Left forelimb (tissue), 1 donor: ENCODE results near the gene HGFAC.
A peak's percentile ranks its signal among the peaks of the same experiment; 100 is the strongest.

Experiments
- DNase-seq: peaks from one replicate; pipeline ENCODE4 v3.0.0-alpha.2; 2018; ENCODE audit warnings: low spot score

HGFAC gene

DNA sequence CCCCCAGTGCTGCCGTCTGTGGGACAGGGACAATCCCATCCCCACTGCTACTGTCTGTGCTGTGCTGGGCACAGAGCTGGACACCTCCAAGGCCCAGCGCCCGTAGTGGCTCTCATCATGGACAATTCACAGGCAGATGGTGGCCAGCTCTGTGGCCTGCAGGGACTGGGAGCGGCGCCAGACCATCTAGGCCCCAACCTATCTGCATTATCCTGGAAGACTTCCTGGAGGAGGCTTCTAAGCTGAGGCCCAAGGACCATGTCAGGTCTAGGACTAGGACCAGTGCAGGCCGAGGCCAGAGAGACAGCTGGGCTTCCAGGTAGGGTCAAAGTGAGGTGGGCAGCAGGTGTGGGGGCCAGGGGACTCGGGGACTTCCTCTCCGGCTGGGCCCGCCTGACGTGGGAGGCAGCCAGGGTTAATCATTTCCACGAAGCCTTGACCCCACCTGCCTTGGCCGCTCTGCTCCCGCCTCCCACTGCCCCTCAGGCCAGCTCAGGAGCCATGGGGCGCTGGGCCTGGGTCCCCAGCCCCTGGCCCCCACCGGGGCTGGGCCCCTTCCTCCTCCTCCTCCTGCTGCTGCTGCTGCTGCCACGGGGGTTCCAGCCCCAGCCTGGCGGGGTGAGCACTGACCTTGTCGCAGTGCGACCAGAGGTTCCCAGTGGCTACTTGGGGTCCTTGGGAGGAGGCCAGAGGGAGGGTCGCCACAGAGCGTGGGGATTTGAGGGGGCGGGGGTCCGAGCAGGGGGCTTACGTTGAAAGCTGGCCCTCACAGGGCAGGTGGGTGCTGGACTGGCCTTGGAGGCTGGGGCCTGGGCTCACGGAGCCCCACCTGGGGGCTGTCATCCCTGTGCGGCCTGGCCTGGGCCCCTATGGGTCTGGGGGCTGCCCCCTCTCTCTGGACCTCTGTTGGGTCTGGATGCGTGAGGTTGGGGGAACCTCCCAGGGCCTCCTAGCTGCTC lies at the start of gene HGFAC:
Gene HGFAC, plus strand, starts transcription at position 468 of the 959 bp plus-strand sequence. Its CDS starts 34 bp downstream, at position 502.
- DNase-seq: no peak

DNA sequence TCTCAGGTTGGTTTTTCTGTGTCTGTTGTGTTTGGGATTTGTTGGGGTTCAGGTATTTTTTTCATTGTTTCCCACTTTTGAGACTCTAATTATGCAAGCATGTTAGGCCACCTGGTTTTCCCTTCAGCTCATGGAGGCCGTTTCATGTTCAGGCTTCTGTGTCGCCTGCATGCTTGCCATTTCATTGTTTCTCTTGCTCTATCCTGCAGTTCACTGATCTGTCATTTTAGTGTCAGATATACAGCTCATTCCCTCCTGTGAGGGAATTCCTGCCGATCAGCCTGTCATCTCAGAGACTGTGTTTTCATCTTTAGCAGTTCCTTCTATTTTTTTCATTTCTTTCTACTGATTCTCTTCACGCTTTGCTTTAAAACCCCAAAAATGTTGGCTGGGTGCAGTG lies 49.4 kb upstream of the HGFAC start:
- no peak for DNase-seq

- DNase-seq: peak; percentile 55
Measured at GRCh38 chr4:3393171-3393570, 48.6 kb upstream of the HGFAC start.

GRCh38 chr4:3396600-3396999 lies 45.2 kb upstream of the HGFAC start:
- DNase-seq: no peak

- DNase-seq: peak; percentile 31
Measured at GRCh38 chr4:3397128-3397527, 44.6 kb upstream of the HGFAC start.

GRCh38 chr4:3399277-3400194 lies 42.2 kb upstream of the HGFAC start:
- DNase-seq: no peak

- DNase-seq: no peak
Measured at GRCh38 chr4:3401436-3402171, 40.2 kb upstream of the HGFAC start.

DNA sequence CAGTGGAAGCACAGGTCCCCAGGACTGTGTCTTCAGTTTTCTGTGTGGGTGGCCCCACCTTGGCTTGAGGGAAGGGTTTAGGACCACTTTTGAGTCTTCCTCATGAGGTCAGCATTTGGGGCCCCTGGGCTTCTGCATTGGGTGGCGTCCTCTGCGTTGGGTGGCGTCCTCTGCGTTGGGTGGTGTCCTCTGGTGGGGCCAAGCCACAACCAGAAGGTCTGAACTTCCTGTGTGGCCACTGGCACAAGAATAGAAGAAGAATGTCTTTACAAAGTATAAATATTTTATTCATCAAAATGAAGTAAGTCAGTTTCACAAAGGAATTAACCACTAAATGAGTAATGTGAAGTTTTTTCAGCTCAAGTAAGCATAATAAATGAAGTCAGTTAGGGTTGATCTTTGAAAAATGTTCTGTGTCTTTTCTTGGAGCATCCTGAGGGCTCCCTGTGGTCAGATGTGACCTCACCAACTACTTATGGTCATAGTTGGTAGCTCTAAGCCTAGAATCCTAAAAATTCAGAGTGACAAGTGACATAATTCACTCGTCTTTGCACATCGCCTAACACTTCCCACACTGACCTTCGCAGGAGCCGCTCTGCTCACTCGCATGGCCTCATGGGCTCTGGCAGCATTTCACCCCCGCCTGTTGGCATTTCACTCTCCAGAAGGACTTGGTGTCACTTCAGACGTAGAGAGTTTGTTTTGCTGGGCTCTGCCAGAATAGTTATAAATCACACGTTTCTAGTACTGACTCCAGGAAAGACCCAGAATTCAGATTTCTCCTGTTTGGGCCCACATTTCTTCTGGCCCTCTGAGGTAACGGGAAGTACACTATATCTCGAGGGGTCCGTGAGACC lies 39.0 kb upstream of the HGFAC start:
- no peak for DNase-seq

GRCh38 chr4:3403348-3403906 lies 38.3 kb upstream of the HGFAC start:
- DNase-seq: no peak

DNA sequence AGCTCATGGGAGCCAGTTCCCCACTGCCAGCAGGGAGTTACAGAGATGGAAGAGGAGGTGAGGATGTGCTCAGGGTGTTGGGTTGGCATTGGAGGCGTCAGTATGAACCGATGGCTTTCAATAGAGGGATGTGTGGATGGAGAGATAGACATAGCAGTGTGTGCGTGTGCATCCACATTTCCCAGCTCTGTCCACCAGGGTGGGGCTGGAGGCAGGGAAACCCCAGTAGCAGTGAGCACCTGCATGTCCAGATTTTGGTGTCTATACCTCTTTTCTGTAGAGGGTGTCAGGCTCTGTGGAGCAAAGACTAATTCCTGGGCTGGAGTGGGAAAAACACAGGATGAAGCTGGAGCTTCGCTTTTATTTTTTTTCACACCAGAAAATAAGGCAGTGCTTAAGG lies 37.2 kb upstream of the HGFAC start:
- no peak for DNase-seq

DNA sequence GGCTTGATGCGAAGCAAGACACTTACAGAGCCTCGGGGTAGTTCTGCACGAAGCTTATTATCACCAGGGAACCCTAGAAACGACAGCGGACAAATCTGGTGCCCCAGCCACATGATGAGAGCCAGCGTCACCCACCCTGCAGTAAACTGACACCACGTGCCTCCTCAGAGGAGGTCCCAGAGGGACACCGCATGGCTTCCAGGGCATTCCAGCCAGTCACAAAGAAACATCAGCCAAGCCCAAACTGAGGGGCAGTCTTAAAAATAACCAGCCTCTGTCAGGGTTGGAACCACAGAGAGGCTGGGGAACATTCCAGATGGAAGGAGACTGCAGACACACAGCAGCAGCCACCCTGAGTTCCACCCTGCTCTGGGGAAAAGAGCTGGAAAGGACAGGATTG lies 36.6 kb upstream of the HGFAC start:
- DNase-seq: no peak

GRCh38 chr4:3406021-3406420 lies 35.7 kb upstream of the HGFAC start:
- no peak for DNase-seq

DNA sequence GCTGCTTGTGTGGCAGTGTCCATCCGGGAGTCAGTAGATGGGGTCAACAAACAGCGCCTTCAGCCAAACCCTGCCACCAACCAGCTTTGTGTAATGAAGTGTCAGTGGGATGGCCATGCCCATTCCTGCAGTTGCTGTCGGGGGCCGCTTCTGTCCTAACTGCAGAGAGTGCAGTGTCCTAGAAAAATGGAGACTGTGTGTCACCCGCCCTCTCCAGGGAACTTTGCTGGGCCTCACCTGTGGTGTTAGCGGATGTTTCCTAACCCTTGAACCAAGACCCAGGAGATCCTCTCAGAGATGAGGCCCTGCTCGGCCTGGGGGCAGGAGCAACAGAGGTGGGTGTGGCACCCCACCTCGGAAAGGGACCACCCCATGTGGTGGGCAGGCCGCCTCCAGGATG lies 35.3 kb upstream of the HGFAC start:
- DNase-seq: no peak

DNA sequence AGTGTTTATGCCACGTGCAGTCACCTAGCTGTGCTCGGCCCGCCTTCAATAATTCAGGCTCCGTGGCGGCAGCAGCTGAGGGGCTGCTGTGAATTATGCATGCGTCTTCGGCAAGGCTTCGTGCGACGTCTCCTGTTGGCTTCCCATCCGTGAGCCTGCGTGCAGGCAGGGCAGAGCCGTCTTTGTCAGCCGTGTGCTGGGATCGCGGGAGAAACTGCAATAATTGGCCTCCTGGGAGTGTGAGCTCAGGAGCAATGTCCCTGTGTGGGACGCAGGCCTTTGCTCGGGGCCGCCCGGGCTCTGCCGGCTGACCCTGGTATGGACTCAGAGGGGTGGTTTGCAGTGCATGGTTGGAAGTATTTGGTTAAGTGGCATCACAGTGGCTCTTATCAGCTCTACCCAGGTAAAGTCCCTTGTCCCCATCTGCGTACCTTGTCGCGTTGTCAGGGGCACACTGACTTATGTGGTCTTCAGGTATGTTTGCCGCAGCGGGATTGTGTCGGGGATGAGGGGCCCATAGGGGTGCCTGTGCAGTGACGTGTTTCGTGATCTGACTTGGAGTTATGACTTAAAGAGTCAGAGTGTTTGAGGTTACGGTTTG lies 34.5 kb upstream of the HGFAC start:
- no peak for DNase-seq

- DNase-seq: no peak
Measured at GRCh38 chr4:3407930-3408792, 33.6 kb upstream of the HGFAC start.

- DNase-seq: no peak
Measured at GRCh38 chr4:3408793-3409330, 32.9 kb upstream of the HGFAC start.

DNA sequence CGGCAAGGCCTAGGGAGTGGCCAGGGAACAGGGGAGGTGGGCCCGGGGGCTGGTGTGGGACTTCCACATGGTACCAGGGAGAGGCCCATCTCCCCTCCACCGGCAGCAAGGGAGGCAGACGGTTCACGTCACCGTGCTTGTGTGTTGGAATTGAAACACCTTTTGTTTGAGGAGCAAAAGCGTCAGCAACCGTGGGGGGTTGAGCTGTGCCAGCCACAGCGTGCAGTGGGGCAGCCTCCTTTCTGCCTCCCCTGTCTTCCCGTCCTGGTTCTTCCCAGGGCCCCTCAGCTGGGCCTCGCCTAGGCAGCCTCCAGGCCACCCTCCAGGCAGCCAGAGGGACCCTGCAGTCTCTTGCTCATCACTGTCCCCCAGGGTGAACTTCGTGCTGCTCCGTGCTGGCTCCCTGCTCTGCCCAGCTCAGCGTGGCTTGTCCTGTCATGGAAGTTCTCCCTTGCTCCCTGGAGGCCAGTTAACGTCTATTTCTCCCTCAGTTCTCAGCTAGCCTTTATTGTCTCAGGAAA lies 32.1 kb upstream of the HGFAC start:
- DNase-seq: no peak

DNA sequence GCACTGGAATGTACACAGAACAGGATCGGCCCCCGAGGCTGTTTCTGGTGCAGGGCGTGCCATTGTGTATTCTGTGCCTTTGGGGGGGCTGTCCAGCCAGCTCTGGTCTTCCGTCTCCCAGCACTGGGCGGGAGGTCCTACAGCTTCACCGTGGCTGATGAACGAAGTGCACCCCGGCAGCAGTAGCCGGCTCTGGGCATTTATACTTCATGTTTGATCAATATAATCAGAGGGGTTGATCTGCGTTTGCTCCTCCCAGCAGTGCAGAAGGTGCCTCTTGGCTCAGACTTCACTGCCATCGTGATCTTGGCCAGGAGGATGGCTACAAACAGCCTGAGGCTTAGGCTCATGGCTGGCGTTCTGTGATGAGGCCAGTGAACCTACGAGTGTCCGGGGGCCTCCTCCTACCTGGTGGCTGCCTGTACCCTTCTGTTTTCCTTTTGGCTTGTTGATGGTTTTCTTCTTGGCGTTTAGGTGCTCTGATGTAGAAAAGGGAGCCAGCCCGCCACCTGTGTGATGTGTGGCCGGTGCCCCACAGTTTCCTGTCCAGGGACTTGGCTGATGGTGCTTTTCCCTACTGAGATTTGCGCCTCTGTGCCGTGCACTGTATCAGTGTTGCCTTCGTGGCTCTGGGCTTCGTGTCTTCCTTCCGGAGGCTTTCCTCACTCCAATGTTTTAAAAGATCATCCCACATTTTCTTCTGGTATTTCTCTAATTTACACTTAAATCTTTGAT lies 31.2 kb upstream of the HGFAC start:
- DNase-seq: no peak
